ENCODE measurements around the gene GEMIN2.

DNA sequence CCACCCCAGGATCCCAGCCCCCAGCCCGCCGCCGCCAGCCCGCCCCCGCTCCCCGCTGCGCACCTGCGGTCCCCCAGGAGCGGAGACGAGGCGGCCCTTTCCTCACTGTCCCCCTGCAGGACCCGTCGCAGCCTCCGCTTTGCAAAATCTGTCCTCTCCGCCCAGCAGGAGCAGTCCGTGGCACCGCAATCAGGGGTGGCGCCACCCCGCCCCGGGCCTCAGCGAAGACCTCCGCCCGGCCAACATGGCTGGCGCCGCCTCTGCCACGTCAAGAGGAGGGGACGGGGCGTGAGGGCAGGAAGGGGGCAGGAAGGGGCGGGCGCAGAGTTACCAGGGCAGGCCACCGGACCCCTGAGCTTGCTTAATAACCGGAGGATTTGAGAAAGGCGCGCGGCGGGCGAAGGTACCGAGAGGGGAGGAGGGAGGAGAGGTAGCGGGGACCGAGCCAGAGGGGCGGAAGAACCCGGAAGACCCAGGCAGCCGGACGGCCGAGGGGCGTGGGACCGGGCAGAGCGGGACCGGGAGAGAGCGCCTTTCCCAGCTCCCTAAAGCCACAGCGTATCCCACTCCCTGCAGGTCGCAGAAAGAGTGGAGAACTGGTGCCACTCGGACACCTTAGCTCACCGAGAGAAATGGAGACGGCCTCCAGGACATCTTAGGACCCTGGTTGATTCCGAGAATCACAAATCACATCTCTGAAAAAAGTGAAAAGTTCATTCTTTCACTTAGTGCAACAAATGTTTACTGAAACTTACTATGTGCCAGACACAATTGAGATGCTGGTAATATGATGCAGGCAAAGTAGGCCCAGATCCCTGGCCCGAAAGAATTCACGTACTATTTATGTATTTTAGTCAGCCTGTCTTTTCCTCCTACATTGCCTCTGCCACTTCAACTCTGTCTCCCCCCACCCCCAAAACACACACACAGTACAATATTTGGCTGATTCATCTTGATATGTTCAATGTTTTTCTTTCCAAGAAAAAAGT, 10.9 kb upstream of the GEMIN2 start, which contains the start of gene SEC23A:
- TF ChIP-seq, protein P1, sequence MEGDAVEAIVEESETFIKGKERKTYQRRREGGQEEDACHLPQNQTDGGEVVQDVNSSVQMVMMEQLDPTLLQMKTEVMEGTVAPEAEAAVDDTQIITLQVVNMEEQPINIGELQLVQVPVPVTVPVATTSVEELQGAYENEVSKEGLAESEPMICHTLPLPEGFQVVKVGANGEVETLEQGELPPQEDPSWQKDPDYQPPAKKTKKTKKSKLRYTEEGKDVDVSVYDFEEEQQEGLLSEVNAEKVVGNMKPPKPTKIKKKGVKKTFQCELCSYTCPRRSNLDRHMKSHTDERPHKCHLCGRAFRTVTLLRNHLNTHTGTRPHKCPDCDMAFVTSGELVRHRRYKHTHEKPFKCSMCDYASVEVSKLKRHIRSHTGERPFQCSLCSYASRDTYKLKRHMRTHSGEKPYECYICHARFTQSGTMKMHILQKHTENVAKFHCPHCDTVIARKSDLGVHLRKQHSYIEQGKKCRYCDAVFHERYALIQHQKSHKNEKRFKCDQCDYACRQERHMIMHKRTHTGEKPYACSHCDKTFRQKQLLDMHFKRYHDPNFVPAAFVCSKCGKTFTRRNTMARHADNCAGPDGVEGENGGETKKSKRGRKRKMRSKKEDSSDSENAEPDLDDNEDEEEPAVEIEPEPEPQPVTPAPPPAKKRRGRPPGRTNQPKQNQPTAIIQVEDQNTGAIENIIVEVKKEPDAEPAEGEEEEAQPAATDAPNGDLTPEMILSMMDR (IDR thresholded peaks at IDR 0.05), result no peak
- TF ChIP-seq POLR2AphosphoS5 (IDR thresholded peaks at IDR 0.05) (peak; percentile 70 to 98 (median 96)), POLR2A (IDR thresholded peaks at IDR 0.05) (peak in 2 of 4 donors; percentile 62 to 85)

Data from stomach (tissue), 4 donors.